GM10248 (cell line): ENCODE measurements around the gene RNF225.

Experiments used
- CTCF ChIA-PET: fragments of 300-600 bp; sonication (Branson Sonifier 250); formaldehyde crosslinking; extraction: SDS; loops from one replicate; lab custom pipeline; 2021; ENCODE audit warnings: antibody characterized with exemption; lab: Yijun Ruan, JAX
- POLR2A ChIA-PET: fragments of 350-650 bp; sonication (Branson Sonifier 250); formaldehyde crosslinking; extraction: SDS; loops from one replicate; lab custom pipeline; 2020; ENCODE audit warnings: antibody characterized with exemption; lab: Yijun Ruan, JAX
- DNase-seq: peaks from one replicate; pipeline ENCODE4 v3.0.0; 2012; ENCODE audit errors: extremely low spot score
- TF ChIP-seq, protein P1 (sequence below): IDR thresholded peaks from 2 replicates; pipeline ENCODE4 v1.5.1; 2012; ENCODE audit warnings: mild to moderate bottlenecking, low read depth; ENCODE audit errors: extremely low read depth, missing control alignments, control extremely low read depth

RNF225 gene

DNA sequence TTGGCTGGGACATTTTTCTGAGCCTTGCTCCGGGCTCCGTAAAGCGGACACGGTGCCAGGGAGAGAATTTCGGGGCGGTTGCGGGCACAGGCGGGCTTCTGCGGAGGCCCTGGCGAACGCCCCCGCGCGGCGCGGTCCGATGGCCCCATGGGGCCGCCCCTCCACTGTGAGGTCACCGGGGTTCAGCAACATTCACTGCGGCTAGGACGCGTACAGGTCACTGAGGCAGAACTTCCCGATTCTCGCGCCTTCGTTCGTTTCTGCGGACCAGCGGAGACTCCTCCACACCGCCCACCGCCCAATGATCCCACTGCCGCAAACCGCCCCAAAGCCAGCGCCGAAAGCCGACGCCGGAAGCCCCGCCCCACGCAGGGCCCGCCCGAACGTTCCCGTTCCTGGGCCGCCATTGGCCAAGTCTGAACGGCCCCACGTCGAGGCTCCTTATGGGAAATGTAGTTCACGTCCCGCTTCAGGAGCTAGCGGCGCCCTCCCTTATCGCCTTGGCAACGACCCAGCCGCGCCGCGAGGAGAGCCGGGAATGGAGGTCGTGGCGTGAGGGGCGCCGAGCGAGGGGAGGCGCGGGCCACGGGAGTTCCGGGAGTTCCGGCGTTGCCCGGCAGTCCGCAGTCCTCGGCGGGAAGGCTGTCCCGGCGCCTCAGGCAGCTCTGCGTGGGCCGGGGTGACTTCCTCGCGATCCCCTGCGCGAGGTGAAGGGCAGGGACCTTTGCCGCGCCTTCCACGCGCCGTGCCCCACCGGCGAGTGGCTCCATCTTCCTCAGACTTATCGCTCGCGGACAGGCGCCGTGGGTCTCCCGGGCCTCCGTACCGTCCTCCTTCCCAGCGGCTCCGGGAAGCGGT is 12.9 kb downstream of the RNF225 start, which contains the start of gene ZNF584:
ZNF584 (plus strand) TSS at position 498 of the 858 bp plus-strand sequence. CDS start 499 bp downstream, outside the sequence.
- CTCF ChIA-PET = interaction anchor here (0.8 to 1.4 kb wide), 3 partner anchors 12 to 173 kb away, joined by 3 to 4 read pairs (median 3); no protein-coding TSS in a partner anchor
- peak; percentile 97 for DNase-seq
- POLR2A ChIA-PET = interaction anchor here (0.6 to 1.0 kb wide), 2 partner anchors 16 to 31 kb away, joined by 3 to 4 read pairs; no protein-coding TSS in a partner anchor
- TF ChIP-seq, protein P1, sequence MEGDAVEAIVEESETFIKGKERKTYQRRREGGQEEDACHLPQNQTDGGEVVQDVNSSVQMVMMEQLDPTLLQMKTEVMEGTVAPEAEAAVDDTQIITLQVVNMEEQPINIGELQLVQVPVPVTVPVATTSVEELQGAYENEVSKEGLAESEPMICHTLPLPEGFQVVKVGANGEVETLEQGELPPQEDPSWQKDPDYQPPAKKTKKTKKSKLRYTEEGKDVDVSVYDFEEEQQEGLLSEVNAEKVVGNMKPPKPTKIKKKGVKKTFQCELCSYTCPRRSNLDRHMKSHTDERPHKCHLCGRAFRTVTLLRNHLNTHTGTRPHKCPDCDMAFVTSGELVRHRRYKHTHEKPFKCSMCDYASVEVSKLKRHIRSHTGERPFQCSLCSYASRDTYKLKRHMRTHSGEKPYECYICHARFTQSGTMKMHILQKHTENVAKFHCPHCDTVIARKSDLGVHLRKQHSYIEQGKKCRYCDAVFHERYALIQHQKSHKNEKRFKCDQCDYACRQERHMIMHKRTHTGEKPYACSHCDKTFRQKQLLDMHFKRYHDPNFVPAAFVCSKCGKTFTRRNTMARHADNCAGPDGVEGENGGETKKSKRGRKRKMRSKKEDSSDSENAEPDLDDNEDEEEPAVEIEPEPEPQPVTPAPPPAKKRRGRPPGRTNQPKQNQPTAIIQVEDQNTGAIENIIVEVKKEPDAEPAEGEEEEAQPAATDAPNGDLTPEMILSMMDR = peak; percentile 5

DNA sequence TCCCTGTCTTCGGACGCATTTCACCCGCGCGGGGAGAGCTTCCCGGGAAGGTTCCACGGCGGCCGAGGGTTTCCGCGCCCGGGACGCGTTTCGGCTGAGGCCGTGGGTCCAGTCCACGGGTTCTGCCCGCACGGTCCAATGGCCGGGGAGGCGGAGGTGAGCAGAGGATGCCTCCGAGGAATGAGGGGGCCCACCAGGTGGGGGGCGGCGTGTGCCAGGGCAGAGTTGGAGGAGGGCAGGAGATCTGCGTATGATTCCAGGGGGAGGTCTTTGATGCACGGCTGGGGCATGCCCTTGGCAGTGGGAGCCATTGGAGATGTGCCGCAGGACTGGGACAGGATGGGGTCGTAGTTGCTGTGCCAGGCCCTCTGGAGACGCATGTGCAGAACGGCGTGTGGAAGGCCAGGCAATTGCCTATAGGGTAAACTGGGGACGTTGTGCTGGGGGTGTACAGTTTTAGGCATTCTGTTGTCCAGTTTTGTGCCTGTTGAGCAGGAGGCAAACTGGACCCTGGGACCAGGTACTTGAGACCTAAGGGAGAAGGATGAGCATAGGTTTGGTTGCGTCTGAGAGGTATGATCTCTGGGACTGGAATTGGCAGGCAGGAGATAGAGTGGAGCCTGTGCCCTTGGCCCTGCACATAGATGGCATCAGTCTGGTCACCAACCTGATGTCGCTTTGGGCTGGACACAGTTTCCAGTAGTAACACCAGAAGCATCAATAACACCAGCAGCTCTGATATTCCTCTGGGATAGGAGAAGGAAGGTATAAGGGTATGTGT is 13.7 kb downstream of the RNF225 start:
- POLR2A ChIA-PET = interaction anchor here (0.6 to 1.0 kb wide), 2 partner anchors 17 to 32 kb away, joined by 3 to 4 read pairs; no protein-coding TSS in a partner anchor
- DNase-seq = no peak
- TF ChIP-seq, protein P1 = peak; percentile 1
- CTCF ChIA-PET = interaction anchor here (0.8 to 1.4 kb wide), 3 partner anchors 12 to 172 kb away, joined by 3 to 4 read pairs (median 3); no protein-coding TSS in a partner anchor

GRCh38 chr19:58416604-58417003 is 21.1 kb downstream of the RNF225 start:
- ChIA-PET POLR2A (no interaction called here), CTCF (interaction anchor here (1.3 to 1.4 kb wide), 2 partner anchors 10 to 103 kb away, joined by 3 to 4 read pairs; partner anchors contain the start of gene ZBTB45)
- TF ChIP-seq, protein P1 = no peak
- DNase-seq = no peak

- TF ChIP-seq, protein P1 = no peak
- no peak for DNase-seq
- ChIA-PET CTCF (interaction anchor here (1.3 to 1.4 kb wide), 2 partner anchors 9 to 15 kb away, joined by 3 to 4 read pairs; no protein-coding TSS in a partner anchor), POLR2A (no interaction called here)
These were observed 21.6 kb downstream of the RNF225 start for GRCh38 chr19:58417071-58417470.

- TF ChIP-seq, protein P1 = no peak
- ChIA-PET POLR2A (interaction anchor here (1.0 kb wide), 1 partner anchor 11 kb away, joined by 3 read pairs; the partner anchor contains the start of gene ZNF132), CTCF (no interaction called here)
- no peak for DNase-seq
These were observed 33.2 kb downstream of the RNF225 start for GRCh38 chr19:58428617-58429016.

GRCh38 chr19:58429745-58430144 is 34.3 kb downstream of the RNF225 start:
- ChIA-PET POLR2A (interaction anchor here (1.0 kb wide), 1 partner anchor 10 kb away, joined by 3 read pairs; the partner anchor contains the start of gene ZNF132), CTCF (no interaction called here)
- TF ChIP-seq, protein P1 = no peak
- DNase-seq = no peak
